Stimulated activated CD4-positive, alpha-beta T cell treated with anti-CD3 and anti-CD28 coated beads, Interleukin-2, amount 100 ng/mL, for 4 hours (primary cell): ENCODE results near the gene KCNK6.
A peak's percentile ranks its signal among the peaks of the same experiment; 100 is the strongest.

Source experiments
- DNase-seq: peaks from one replicate; pipeline ENCODE4 v3.0.0-alpha.2; 2020; ENCODE audit warnings: low read depth

Gene KCNK6

GRCh38 chr19:38319421-38320258 is at the start of gene KCNK6:
KCNK6 (plus strand) TSS chr19:38319845; CDS start chr19:38319951, 106 bp downstream.
- peak; percentile 41 for DNase-seq

- no peak for DNase-seq
Observed at GRCh38 chr19:38270587-38271167, 49.0 kb upstream of the KCNK6 start.

- DNase-seq, result no peak
Observed at GRCh38 chr19:38273499-38273898, 46.1 kb upstream of the KCNK6 start.

- no peak for DNase-seq
Observed at GRCh38 chr19:38274739-38275138, 44.9 kb upstream of the KCNK6 start.

- DNase-seq, result no peak
Observed at GRCh38 chr19:38276942-38277517, 42.6 kb upstream of the KCNK6 start.

- no peak for DNase-seq
Observed at GRCh38 chr19:38277549-38277948, 42.1 kb upstream of the KCNK6 start.

GRCh38 chr19:38277969-38278680 is 41.5 kb upstream of the KCNK6 start:
- DNase-seq, result no peak

- DNase-seq, result no peak
Observed at GRCh38 chr19:38278751-38279150, 40.9 kb upstream of the KCNK6 start.

- DNase-seq, result no peak
Observed at GRCh38 chr19:38280030-38280921, 39.4 kb upstream of the KCNK6 start.

GRCh38 chr19:38281811-38282566 is 37.7 kb upstream of the KCNK6 start:
- DNase-seq, result no peak

GRCh38 chr19:38283271-38283670 is 36.4 kb upstream of the KCNK6 start:
- no peak for DNase-seq

GRCh38 chr19:38284422-38284821 is 35.2 kb upstream of the KCNK6 start:
- no peak for DNase-seq

GRCh38 chr19:38285567-38285966 is 34.1 kb upstream of the KCNK6 start:
- DNase-seq, result no peak

- DNase-seq, result no peak
Observed at GRCh38 chr19:38287604-38288003, 32.0 kb upstream of the KCNK6 start.

GRCh38 chr19:38288123-38288855 is 31.4 kb upstream of the KCNK6 start:
- DNase-seq, result no peak

GRCh38 chr19:38289955-38290354 is 29.7 kb upstream of the KCNK6 start:
- DNase-seq, result no peak

- no peak for DNase-seq
Observed at GRCh38 chr19:38290631-38291147, 29.0 kb upstream of the KCNK6 start.

- DNase-seq, result no peak
Observed at GRCh38 chr19:38291855-38292254, 27.8 kb upstream of the KCNK6 start.

- no peak for DNase-seq
Observed at GRCh38 chr19:38293281-38293680, 26.4 kb upstream of the KCNK6 start.

- no peak for DNase-seq
Observed at GRCh38 chr19:38294090-38294489, 25.6 kb upstream of the KCNK6 start.
